ENCODE results near the gene MARK4.

GRCh38 chr19:45254044-45254531, 3.0 kb downstream of the MARK4 start:
- TF ChIP-seq POLR2A (IDR thresholded peaks at IDR 0.05; ENCODE audit: low read depth, low read length) (no peak), POLR2AphosphoS5 (IDR thresholded peaks at IDR 0.05; ENCODE audit: low read depth, low read length) (no peak)
